SU-DHL-6 (cell line): ENCODE measurements around the gene ZNF208.
A peak's percentile ranks its signal among the peaks of the same experiment; 100 is the strongest.

Experiments used
- EZH2phosphoT487 ChIP-seq: fragments of 200-600 bp; sonication (generic), shearing (Covaris generic); conservative IDR thresholded peaks from 2 replicates; pipeline ENCODE4 v1.6.1; 2018; ENCODE audit warnings: mild to moderate bottlenecking, antibody characterized with exemption, low read length, moderate library complexity, mixed read lengths
- TF ChIP-seq, protein P1 (sequence below): fragments of 200-600 bp; sonication (generic); IDR thresholded peaks from one replicate; pipeline ENCODE4 v1.5.1; 2017; ENCODE audit warnings: antibody characterized with exemption, mild to moderate bottlenecking, low read length, moderate library complexity; ENCODE audit not compliant: insufficient read depth, poor library complexity, severe bottlenecking

DNA sequence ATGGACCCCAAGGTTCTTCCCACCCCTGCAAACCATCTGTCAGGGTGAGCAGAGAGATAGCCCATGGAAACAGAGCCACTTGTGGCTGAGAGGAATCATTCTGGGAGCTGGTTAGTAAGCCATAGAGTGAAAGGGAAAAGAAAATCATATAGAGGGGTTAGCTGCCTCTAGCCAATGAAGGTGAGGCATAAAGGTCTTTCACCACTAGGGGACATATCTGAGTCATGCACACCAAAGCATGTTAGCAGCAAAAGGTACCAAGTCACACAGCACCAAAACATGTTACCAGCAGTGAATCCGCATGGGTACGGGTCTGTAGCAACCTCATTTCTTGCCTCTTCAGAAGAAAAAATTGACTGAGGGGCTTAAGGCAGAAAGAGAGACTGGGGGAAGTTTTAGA, 98.1 kb downstream of the ZNF208 start:
- TF ChIP-seq, protein P1, sequence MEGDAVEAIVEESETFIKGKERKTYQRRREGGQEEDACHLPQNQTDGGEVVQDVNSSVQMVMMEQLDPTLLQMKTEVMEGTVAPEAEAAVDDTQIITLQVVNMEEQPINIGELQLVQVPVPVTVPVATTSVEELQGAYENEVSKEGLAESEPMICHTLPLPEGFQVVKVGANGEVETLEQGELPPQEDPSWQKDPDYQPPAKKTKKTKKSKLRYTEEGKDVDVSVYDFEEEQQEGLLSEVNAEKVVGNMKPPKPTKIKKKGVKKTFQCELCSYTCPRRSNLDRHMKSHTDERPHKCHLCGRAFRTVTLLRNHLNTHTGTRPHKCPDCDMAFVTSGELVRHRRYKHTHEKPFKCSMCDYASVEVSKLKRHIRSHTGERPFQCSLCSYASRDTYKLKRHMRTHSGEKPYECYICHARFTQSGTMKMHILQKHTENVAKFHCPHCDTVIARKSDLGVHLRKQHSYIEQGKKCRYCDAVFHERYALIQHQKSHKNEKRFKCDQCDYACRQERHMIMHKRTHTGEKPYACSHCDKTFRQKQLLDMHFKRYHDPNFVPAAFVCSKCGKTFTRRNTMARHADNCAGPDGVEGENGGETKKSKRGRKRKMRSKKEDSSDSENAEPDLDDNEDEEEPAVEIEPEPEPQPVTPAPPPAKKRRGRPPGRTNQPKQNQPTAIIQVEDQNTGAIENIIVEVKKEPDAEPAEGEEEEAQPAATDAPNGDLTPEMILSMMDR: peak; percentile 39
- no peak for TF ChIP-seq EZH2phosphoT487
